ENCODE results near the gene CD55.

DNA sequence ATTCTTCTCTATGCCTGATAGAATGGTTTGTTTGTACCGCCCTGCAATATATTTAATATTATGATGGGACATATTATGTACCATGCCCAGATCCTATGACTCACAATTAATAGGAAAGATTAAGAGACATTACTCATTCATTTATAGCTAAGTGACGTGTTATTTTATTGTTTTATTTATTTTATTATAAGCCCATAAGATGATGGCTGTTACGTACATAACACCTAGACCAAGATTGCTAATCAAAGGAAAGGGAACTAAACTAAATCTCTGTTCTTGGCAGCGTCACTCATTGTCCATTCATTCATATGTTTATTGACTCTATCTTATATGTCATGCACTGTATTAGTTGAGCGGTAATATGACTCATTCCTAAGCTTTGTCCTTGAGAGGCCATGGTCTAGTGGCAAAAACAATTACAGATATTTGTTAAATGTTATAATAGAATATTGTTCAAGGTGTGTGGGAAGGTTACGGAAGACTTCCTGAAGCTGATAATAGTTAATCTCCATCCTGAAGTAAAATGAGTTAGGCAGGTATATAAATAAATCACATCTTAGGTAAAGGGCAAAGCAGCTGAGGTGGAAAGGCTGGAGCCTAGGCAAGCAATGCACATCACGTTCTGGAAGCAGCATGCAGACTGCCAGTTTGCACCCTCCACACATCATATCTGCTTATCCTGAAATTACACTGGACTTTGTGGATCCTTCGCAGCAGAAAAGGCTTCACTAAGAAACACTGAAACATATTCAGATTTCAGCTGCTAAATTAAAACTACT lies 16.6 kb upstream of the CD55 start:
- TF ChIP-seq, protein P1, sequence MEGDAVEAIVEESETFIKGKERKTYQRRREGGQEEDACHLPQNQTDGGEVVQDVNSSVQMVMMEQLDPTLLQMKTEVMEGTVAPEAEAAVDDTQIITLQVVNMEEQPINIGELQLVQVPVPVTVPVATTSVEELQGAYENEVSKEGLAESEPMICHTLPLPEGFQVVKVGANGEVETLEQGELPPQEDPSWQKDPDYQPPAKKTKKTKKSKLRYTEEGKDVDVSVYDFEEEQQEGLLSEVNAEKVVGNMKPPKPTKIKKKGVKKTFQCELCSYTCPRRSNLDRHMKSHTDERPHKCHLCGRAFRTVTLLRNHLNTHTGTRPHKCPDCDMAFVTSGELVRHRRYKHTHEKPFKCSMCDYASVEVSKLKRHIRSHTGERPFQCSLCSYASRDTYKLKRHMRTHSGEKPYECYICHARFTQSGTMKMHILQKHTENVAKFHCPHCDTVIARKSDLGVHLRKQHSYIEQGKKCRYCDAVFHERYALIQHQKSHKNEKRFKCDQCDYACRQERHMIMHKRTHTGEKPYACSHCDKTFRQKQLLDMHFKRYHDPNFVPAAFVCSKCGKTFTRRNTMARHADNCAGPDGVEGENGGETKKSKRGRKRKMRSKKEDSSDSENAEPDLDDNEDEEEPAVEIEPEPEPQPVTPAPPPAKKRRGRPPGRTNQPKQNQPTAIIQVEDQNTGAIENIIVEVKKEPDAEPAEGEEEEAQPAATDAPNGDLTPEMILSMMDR (IDR thresholded peaks at IDR 0.05 in 2 of 3, conservative IDR thresholded peaks at IDR 0.05 in 1 of 3; ENCODE audit: borderline replicate concordance in 1 of 3, insufficient read depth in 1 of 3, low read depth in 2 of 3, low read length in 2 of 3): no peak
- TF ChIP-seq SRF (IDR thresholded peaks at IDR 0.05; ENCODE audit: low read depth) (no peak), POLR2A (IDR thresholded peaks at IDR 0.05; ENCODE audit: borderline replicate concordance, extremely low read depth, insufficient read depth, insufficient read length) (no peak)
- TF ChIP-seq, protein P2, sequence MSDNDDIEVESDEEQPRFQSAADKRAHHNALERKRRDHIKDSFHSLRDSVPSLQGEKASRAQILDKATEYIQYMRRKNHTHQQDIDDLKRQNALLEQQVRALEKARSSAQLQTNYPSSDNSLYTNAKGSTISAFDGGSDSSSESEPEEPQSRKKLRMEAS (IDR thresholded peaks at IDR 0.05): no peak
